ENCODE data around the gene HOXC12. TPM values are rescaled to one million over a fixed set of nuclear protein-coding genes. Genes with fewer than 3 reads are reported as not detected.

HOXC12 gene
- total RNA-seq, 1 experiment from 2014 or later: not detected

GRCh38 chr12:54002915-54003389, 48.2 kb downstream of the HOXC12 start:
- no peak for ATAC-seq
- H3K27me3 Mint-ChIP-seq (ENCODE audit: low read depth): peaks cover 100% of the 10 kb centered on the region
- H3K36me3 Mint-ChIP-seq: no peaks in the 10 kb centered on the region; the same call in 1 of the 2 replicates
- peaks cover 14% of the 10 kb centered on the region for H3K4me1 Mint-ChIP-seq
- H3K27ac Mint-ChIP-seq: no peak overlapping the region
- TF ChIP-seq CREB1 (CRISPR knock-in tag; IDR thresholded peaks at IDR 0.05) (no peak), NR2C2 (CRISPR knock-in tag; IDR thresholded peaks at IDR 0.05) (no peak), JAZF1 (CRISPR knock-in tag; IDR thresholded peaks at IDR 0.05) (no peak), SMAD4 (CRISPR knock-in tag; IDR thresholded peaks at IDR 0.05) (no peak), TEAD1 (CRISPR knock-in tag; IDR thresholded peaks at IDR 0.05) (no peak), TEAD4 (CRISPR knock-in tag; IDR thresholded peaks at IDR 0.05) (no peak), PRRX2 (CRISPR knock-in tag; IDR thresholded peaks at IDR 0.05) (no peak), ATF1 (CRISPR knock-in tag; IDR thresholded peaks at IDR 0.05) (no peak), NR3C1 (CRISPR knock-in tag; conservative IDR thresholded peaks at IDR 0.05; ENCODE audit: low read depth) (no peak), CBFB (CRISPR knock-in tag; IDR thresholded peaks at IDR 0.05; ENCODE audit: low read depth) (no peak), ESRRA (CRISPR knock-in tag; IDR thresholded peaks at IDR 0.05; ENCODE audit: borderline replicate concordance) (no peak), GABPB1 (CRISPR knock-in tag; IDR thresholded peaks at IDR 0.05) (no peak)
- TF ChIP-seq, protein P1, sequence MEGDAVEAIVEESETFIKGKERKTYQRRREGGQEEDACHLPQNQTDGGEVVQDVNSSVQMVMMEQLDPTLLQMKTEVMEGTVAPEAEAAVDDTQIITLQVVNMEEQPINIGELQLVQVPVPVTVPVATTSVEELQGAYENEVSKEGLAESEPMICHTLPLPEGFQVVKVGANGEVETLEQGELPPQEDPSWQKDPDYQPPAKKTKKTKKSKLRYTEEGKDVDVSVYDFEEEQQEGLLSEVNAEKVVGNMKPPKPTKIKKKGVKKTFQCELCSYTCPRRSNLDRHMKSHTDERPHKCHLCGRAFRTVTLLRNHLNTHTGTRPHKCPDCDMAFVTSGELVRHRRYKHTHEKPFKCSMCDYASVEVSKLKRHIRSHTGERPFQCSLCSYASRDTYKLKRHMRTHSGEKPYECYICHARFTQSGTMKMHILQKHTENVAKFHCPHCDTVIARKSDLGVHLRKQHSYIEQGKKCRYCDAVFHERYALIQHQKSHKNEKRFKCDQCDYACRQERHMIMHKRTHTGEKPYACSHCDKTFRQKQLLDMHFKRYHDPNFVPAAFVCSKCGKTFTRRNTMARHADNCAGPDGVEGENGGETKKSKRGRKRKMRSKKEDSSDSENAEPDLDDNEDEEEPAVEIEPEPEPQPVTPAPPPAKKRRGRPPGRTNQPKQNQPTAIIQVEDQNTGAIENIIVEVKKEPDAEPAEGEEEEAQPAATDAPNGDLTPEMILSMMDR (IDR thresholded peaks at IDR 0.05): no peak
- TF ChIP-seq, protein P2, sequence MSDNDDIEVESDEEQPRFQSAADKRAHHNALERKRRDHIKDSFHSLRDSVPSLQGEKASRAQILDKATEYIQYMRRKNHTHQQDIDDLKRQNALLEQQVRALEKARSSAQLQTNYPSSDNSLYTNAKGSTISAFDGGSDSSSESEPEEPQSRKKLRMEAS (CRISPR knock-in tag; IDR thresholded peaks at IDR 0.05): no peak
- TF ChIP-seq, protein P3, sequence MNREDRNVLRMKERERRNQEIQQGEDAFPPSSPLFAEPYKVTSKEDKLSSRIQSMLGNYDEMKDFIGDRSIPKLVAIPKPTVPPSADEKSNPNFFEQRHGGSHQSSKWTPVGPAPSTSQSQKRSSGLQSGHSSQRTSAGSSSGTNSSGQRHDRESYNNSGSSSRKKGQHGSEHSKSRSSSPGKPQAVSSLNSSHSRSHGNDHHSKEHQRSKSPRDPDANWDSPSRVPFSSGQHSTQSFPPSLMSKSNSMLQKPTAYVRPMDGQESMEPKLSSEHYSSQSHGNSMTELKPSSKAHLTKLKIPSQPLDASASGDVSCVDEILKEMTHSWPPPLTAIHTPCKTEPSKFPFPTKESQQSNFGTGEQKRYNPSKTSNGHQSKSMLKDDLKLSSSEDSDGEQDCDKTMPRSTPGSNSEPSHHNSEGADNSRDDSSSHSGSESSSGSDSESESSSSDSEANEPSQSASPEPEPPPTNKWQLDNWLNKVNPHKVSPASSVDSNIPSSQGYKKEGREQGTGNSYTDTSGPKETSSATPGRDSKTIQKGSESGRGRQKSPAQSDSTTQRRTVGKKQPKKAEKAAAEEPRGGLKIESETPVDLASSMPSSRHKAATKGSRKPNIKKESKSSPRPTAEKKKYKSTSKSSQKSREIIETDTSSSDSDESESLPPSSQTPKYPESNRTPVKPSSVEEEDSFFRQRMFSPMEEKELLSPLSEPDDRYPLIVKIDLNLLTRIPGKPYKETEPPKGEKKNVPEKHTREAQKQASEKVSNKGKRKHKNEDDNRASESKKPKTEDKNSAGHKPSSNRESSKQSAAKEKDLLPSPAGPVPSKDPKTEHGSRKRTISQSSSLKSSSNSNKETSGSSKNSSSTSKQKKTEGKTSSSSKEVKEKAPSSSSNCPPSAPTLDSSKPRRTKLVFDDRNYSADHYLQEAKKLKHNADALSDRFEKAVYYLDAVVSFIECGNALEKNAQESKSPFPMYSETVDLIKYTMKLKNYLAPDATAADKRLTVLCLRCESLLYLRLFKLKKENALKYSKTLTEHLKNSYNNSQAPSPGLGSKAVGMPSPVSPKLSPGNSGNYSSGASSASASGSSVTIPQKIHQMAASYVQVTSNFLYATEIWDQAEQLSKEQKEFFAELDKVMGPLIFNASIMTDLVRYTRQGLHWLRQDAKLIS (CRISPR knock-in tag; IDR thresholded peaks at IDR 0.05; ENCODE audit: borderline replicate concordance): no peak
- TF ChIP-seq, protein P4, sequence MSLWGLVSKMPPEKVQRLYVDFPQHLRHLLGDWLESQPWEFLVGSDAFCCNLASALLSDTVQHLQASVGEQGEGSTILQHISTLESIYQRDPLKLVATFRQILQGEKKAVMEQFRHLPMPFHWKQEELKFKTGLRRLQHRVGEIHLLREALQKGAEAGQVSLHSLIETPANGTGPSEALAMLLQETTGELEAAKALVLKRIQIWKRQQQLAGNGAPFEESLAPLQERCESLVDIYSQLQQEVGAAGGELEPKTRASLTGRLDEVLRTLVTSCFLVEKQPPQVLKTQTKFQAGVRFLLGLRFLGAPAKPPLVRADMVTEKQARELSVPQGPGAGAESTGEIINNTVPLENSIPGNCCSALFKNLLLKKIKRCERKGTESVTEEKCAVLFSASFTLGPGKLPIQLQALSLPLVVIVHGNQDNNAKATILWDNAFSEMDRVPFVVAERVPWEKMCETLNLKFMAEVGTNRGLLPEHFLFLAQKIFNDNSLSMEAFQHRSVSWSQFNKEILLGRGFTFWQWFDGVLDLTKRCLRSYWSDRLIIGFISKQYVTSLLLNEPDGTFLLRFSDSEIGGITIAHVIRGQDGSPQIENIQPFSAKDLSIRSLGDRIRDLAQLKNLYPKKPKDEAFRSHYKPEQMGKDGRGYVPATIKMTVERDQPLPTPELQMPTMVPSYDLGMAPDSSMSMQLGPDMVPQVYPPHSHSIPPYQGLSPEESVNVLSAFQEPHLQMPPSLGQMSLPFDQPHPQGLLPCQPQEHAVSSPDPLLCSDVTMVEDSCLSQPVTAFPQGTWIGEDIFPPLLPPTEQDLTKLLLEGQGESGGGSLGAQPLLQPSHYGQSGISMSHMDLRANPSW (CRISPR knock-in tag; conservative IDR thresholded peaks at IDR 0.05; ENCODE audit: low read depth): no peak
- DNase-seq (ENCODE audit: low spot score): no peak
- CTCF ChIA-PET: interaction anchor here (1.6 to 10.8 kb wide), 3 partner anchors 18 to 204 kb away, joined by 4 to 107 read pairs (median 43); partner anchors contain the start of gene HOXC10
- H3K4me3 Mint-ChIP-seq: no peak overlapping the region
- H3K9me3 Mint-ChIP-seq: no peaks in the 10 kb centered on the region
- POLR2A ChIA-PET: no interaction called here

GRCh38 chr12:54003625-54004024, 48.9 kb downstream of the HOXC12 start:
- ChIA-PET CTCF (interaction anchor here (0.6 to 10.8 kb wide), 5 partner anchors 18 to 216 kb away, joined by 4 to 107 read pairs (median 8); partner anchors contain the start of gene HOXC10), POLR2A (no interaction called here)
- H3K9me3 Mint-ChIP-seq: no peaks in the 10 kb centered on the region
- no peak for DNase-seq (ENCODE audit: low spot score)
- H3K36me3 Mint-ChIP-seq: no peaks in the 10 kb centered on the region; the same call in 1 of the 2 replicates
- no peak overlapping the region for H3K27ac Mint-ChIP-seq
- H3K27me3 Mint-ChIP-seq (ENCODE audit: low read depth): peaks cover 100% of the 10 kb centered on the region
- H3K4me1 Mint-ChIP-seq: peaks cover 14% of the 10 kb centered on the region
- H3K4me3 Mint-ChIP-seq: no peak overlapping the region
- ATAC-seq: no peak
- TF ChIP-seq, protein P5, sequence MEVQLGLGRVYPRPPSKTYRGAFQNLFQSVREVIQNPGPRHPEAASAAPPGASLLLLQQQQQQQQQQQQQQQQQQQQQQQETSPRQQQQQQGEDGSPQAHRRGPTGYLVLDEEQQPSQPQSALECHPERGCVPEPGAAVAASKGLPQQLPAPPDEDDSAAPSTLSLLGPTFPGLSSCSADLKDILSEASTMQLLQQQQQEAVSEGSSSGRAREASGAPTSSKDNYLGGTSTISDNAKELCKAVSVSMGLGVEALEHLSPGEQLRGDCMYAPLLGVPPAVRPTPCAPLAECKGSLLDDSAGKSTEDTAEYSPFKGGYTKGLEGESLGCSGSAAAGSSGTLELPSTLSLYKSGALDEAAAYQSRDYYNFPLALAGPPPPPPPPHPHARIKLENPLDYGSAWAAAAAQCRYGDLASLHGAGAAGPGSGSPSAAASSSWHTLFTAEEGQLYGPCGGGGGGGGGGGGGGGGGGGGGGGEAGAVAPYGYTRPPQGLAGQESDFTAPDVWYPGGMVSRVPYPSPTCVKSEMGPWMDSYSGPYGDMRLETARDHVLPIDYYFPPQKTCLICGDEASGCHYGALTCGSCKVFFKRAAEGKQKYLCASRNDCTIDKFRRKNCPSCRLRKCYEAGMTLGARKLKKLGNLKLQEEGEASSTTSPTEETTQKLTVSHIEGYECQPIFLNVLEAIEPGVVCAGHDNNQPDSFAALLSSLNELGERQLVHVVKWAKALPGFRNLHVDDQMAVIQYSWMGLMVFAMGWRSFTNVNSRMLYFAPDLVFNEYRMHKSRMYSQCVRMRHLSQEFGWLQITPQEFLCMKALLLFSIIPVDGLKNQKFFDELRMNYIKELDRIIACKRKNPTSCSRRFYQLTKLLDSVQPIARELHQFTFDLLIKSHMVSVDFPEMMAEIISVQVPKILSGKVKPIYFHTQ (CRISPR knock-in tag; IDR thresholded peaks at IDR 0.05): no peak
- no peak for TF ChIP-seq GRHL2 (CRISPR knock-in tag; IDR thresholded peaks at IDR 0.05; ENCODE audit: insufficient replicate concordance, severe bottlenecking)
- TF ChIP-seq EMX1 (CRISPR knock-in tag; IDR thresholded peaks at IDR 0.05): no peak
- no peak for TF ChIP-seq NFE2L1 (CRISPR knock-in tag; IDR thresholded peaks at IDR 0.05)
- TF ChIP-seq FOXJ3 (CRISPR knock-in tag; IDR thresholded peaks at IDR 0.05; ENCODE audit: borderline replicate concordance): no peak
- TF ChIP-seq, protein P3 (CRISPR knock-in tag; IDR thresholded peaks at IDR 0.05; ENCODE audit: borderline replicate concordance): no peak

Data from WTC11 (cell line).